ENCODE measurements around the gene OR2S2.
"Not testable (repeated sequence)": the region's sequence is repeated elsewhere in the genome, so short reads cannot be mapped to it uniquely, and the experiment has no call there.

The OR2S2 gene

DNA sequence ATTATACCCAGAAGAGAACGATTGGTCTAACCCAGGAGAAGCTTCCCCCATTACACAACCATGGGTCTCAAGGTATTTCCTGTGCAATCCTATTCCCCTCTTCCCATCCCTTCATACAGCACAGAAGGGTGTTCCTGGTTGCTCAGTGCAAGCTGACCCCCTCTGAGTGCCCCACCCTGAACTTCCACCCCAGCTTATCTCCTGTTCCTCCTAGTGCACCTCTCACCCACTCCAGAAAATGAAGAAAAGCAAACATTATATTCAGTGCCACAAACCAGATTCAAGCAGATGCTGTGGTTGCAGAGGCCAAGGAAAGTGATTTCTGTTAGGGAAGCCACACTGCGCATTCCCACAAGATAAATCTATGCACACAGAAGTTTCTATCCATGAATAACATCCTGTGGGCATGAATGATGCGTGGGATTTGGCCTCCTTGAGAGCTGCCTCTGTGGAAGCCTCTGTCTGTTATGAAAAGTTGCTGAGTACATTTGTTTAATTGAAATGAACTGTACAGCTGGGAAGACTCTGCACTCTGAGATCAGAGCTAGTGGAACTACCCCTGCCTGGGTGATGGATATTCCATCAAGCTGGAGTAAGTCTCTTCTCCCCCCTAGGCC, 2.2 kb upstream of the OR2S2 start:
- no peak for DNase-seq

DNA sequence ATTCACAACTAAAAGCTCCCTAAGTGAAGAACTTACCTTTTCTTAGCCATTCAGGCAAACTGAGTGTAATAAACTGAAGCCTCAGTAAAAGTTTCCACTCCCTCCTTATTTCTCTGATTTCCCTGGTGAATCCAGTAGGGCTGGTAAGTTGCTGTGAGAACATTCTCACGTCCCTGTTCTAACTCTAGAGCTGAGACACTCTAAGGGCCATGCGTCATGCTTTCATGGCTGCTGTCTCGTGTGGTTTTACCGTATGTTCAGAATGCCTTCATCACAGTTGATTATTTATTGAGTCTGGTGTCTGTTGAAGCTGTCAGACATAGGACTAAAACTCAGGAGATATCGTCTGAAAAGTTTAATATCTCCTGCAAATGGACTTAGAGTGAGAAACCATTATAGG, 1.3 kb downstream of the OR2S2 start:
- no peak for DNase-seq

DNA sequence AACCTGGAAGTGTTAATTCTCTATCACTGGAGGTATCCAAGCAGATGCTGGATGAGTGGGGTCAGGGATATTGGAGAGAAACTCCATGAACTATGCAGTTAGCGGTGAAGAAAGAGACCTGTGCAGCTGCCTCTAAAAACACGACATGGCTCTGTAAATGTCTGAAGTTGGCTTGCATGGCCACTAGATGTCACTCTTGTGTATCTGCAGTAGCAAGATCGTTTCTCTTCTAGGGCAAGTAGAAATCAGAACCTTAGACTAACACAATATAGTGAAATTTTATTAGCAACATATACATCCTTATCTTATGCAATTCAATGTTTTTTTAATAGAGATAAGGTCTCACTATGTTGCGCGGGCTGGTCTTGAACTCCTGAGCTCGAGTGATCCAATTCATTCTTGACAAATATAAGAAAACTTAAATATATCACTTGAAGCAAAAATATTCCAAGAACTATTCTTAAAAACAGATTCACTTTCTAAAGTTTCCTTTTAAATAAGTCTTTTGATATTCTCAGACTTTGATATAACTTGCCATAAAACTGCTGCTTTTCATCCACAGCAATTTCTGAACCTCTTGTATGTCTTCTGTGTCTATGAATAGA, 2.9 kb downstream of the OR2S2 start:
- DNase-seq = no peak

DNA sequence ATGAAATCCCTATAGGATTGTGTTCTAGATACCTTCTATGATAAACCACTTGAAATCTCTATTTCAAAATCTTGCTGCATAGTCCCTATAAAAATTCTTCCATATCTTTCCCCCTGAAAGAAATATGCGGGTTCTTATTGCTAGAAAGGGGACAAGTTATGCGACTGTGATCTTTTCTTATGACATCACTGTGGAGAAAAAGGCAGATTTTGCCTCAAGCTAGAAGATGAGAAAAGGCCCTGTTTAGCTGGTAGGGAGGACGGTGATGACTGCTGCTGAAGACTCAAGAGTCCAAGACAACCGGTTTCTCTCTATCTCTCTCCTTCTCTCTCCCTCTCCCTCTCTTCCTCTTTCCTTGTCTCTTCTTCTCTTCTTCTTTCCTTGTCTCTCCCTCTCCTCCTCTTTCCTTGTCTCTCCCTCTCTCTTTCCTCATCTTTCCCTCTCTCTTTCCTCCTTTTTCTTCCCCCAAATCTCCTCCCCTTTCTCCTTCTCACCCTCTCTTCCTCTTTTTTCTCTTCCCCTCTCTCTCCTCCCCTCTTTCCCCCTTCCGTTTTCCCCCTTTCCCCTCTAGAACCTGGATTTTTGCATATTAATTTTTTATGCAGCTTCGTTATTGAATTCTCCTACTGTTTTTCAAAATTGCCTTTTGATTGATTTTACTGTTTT, 5.3 kb downstream of the OR2S2 start:
- no peak for DNase-seq

DNA sequence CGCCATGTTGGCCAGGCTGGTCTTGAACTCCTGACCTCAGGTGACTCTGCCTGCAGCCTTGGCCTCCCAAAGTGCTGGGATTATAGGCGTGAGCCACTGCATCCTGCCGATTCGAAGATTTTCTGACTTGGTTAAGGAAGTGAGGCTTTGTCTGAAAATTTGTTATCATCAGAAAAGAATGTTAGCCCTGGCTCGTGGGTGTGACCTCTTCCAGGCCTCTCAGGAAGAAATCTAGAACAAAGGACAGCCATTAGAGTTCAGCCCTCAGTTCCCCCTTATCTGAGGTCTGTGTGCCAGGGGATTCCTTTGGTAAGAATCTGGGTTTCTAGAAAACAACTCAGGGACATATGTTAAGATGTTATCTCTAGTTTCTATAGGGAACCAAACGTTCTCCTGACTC, 6.2 kb downstream of the OR2S2 start:
- no peak for DNase-seq

- no peak for DNase-seq
These were observed 9.0 kb downstream of the OR2S2 start for GRCh38 chr9:35948901-35949318.

DNA sequence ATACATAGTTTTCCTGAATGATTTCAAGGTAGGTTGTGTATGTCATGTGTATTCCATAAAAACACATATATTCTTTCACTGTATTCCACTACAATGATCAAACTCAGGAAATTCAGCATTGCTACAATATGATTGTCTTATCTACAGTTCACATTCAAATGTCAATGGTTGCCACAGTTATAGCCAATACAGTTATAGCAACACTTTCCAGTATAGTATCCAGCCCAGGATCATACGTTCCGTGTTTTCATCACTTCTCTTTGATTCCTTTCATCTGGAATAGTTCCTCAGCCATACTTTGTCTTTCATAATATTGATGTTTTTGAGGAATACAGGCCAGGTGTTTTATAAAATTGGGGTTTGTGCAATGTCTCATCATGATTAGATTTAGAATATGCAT, 9.5 kb downstream of the OR2S2 start:
- DNase-seq = no peak

- DNase-seq = peak; percentile 70
These were observed 12.5 kb downstream of the OR2S2 start for GRCh38 chr9:35945341-35946018.

- no peak for DNase-seq
These were observed 13.1 kb downstream of the OR2S2 start for GRCh38 chr9:35944841-35945240.

DNA sequence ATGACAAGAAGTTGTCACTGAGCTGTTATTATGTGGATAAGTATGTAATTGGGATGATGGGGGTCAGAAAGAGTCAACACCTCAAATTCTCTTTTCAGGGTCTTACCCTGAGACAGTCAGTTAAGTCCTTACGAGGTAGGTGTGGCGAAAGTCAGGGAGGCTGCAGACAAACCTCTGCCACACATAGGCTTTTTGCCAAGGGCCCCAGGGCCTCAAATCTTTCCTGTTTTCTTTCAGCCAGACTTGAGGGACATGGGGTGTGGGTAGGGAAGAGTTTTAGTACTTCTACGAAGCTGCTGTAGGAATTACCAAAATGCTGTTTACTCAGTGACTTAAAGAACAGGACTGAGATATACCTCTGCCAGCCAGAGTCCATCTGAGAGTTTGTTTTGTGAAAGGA, 13.8 kb downstream of the OR2S2 start:
- DNase-seq = no peak

- no peak for DNase-seq
These were observed 15.7 kb downstream of the OR2S2 start for GRCh38 chr9:35942286-35942685.

DNA sequence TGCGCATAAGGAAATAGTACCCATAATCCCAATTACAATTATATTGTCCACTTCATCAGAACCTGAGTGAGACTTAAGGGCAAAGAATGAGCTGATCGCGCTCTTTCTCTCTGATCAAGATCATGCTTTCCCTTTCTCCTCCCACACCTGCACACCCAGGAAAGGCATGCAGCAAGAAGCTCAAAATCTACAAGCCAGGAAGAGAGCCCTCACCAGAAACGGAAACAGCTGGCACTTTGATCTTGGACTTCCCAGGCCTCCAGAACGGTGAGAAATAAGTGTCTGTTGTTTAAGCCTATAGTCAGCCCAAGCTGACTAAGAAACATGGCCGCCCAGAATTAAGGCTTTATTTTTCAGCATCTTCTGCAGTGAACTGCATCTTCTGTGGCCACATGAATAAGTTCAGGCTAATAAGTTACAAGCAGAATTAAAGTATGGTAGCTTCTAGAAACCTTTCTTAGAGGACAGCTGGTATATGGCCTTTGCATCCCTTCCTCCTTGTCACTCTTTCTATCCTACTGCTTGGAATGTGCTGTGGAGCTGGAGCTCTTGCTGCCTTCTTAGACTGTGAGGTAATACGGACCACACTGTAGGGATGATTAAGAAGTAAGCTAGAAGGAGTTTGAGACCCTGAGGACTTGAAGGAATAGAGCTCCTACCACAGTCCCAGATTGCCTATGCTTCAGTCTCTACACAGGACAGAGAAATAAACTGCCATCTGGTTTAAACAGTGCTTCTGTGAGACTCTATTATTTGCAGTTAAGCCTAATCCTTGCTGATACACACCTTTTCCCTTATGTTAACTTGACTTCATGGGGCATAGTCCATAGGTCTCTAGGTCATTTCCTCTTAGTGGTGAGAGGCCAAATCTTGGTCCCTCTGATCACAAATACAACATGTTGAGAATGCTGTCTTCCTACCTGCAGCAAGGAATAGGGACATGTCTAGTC, 17.2 kb downstream of the OR2S2 start:
- DNase-seq = no peak

DNA sequence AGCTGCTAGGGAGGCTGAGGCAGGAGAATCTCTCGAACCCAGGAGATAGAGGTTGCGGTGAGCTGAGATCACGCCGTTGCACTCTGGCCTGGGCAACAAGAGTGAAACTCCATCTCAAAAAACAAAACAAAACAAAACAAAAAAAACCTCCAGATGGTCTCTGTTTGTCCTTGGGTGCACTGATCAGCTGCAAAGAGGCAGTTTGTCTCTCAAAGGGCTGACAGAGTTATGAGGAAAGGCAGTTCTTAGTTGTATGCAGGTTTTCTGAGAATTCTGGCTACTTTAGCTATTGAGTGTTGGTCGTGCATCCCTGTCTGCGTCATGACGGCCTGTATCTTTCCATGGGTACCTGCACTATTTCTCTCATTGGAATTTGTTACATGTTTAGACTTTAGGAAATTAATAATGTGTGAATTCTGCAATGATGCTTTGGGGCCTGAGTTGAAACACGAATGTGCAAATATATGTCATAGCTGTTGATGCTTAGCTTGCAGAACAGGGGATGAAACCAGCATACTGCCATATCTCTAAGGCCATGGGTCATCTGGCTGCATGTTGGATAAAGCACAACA, 18.2 kb downstream of the OR2S2 start:
- DNase-seq = no peak

GRCh38 chr9:35938474-35939356, 19.2 kb downstream of the OR2S2 start:
- no peak for DNase-seq

DNA sequence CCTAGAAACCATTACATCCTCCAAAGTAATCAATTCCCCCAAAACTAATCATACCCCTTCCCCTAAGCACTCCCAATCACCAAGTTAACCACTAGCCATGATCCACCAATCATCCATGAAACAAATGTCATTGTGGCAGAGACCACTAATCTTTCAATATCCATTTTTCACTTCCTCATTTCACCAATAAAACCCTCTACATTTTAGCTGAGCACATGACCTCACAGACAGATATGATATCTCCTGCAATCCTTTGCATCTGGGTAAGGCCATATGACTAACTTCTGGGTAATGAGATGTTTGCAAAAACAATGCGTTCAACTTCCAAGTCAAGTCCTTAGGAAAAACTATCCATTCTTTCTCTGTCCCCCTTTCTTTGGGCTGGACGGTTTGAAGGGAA, 20.7 kb downstream of the OR2S2 start:
- no peak for DNase-seq

DNA sequence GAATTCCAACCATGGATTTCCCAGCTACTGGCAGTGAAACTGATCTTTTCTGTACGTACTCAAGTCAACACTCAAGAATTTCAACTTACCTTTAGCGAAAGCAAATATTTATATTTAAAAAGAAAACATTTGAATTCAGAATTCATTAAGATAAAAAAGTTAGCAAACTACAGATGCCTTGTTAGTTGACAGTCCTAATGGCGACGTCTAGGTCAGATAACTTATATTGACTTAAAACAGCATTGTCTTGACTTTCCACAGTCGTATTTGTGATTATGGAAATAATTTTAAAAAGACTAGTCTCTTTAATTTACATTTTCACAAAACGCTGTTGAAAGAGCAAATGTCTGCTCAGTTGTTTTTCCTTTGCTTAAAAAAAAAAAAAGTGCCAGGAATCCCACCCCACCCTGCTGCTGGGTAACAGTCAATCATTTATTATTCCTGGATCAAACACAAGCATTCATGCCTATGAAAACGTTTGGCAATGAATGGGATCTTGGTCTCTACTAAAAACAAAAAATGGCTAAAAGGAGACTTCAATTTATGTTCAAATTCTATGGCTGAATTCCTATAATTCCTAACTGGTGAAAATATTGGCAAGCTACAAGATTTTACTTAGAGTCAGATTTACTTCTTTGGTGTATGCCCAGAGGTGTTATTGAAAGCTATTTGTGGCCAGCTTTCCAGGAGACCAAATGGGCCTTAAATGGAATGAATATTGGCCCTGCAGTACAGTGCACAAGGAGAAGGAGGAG, 22.0 kb downstream of the OR2S2 start:
- DNase-seq = no peak

DNA sequence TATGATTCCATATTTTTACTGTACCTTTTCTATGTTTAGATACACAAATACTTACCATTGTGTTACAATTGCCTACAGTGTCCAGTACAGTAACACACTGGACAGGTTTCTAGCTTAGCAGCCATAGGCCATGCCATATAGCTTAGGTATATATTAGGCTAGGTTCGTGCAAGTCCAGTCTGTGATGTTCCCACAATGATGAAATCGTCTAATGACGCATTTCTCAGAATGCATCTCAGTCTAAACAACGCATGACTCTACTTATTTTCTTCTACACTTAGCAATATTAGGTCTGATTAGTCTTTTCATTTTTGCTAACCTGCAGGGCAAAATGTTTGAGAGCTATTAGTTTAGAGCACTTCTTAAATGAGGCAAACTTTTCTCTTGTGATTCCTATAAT, 22.7 kb downstream of the OR2S2 start:
- no peak for DNase-seq

- DNase-seq = not testable (repeated sequence)
These were observed 23.9 kb downstream of the OR2S2 start for GRCh38 chr9:35934069-35934468.

DNA sequence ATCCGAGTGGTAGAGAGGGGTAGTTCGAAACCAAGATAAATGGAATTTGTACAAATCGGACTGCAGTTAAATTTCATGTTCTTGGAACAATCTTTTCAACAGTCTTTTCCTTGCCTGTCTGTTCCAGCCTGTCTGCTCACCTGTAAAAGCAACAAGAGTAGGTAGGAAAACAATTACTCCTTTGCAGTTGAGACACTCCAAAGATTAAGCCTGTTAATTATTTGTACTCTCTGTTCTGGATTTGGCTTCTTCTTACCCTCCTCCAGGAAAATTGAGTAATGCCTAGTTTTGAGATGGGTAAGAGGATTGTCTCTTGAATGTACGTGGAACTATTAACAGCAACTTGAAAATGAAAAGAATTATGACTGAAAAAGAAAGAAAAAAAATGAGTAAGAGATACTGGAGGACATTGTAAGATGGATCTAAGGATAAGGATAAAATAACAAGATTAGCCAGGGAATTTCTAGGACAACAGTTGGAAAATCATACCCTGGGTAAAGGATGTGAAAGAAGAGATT, 24.3 kb downstream of the OR2S2 start:
- no peak for DNase-seq

DNA sequence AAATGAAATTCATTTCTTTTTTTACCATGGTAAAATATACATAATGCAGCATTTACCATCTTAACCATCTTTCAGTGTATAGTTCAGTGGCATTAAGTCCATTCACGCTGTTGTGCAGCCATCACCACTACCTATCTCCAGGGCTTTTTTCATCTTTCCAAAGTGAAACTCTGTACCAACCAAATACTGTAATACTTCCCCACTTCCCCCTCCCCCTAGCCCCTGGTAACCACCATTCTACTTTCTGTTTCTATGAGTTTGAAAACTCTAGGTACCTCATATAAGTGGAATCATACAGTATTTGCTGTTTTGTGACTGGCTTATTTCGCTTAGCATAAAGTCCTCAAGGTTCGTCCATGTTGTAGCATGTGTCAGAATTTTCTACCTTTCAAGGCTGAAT, 25.2 kb downstream of the OR2S2 start:
- DNase-seq = no peak

Data from stimulated activated CD4-positive, alpha-beta T cell treated with anti-CD3 and anti-CD28 coated beads, Interleukin-12 subunit alpha, Interleukin-12 subunit beta, amount 100 ng/mL, for 4 hours (primary cell).